Endothelial cell of umbilical vein (primary cell): Measurements from ENCODE around the gene TACR1.

ENCODE experiments used
- CTCF ChIP-seq, 2 donors: IDR thresholded peaks; 1 replicate in 1 of 2; 2 replicates in 1 of 2; pipeline ENCODE4 v1.5.1; 2011; ENCODE audit warnings: low read length in 2 of 2, mild to moderate bottlenecking in 2 of 2, moderate library complexity in 2 of 2, control low read depth in 1 of 2, inconsistent platforms in 1 of 2, low read depth in 1 of 2; ENCODE audit not compliant: insufficient read depth in 1 of 2; ENCODE audit errors: extremely low read depth in 1 of 2
- EZH2 ChIP-seq: IDR thresholded peaks from 2 replicates; pipeline ENCODE4 v1.6.1; 2012; ENCODE audit warnings: borderline replicate concordance, low read depth, mild to moderate bottlenecking, moderate library complexity, low read length, inconsistent platforms; ENCODE audit not compliant: severe bottlenecking
- MAX ChIP-seq: IDR thresholded peaks from 2 replicates; pipeline ENCODE4 v1.6.1; 2011; ENCODE audit not compliant: insufficient read depth, insufficient read length
- MYC ChIP-seq: IDR thresholded peaks from one replicate; pipeline ENCODE4 v1.6.1; 2011; ENCODE audit warnings: mild to moderate bottlenecking, low read depth, low read length
- POLR2A ChIP-seq: IDR thresholded peaks from 2 replicates; pipeline ENCODE4 v1.6.1; 2012; ENCODE audit warnings: low read depth, mild to moderate bottlenecking, control low read depth, low read length

- no peak for TF ChIP-seq CTCF (IDR thresholded peaks at IDR 0.05; ENCODE audit: extremely low read depth in 1 of 2, insufficient read depth in 1 of 2, low read depth in 1 of 2, low read length in 2 of 2)
- no peak for TF ChIP-seq POLR2A
- TF ChIP-seq MAX = no peak
- no peak for TF ChIP-seq MYC
- TF ChIP-seq EZH2 = no peak
Measured at GRCh38 chr2:75012080-75012479, 187.2 kb downstream of the TACR1 start.
